Small intestine (tissue), 7 donors: Measurements from ENCODE around the gene GMDS. TPM values are rescaled to one million over a fixed set of nuclear protein-coding genes. Genes with fewer than 3 reads are reported as not detected.

Experiments used
- DNase-seq, 2 donors: peaks; one replicate each; pipeline versions ENCODE4 v3.0.0 to v3.0.0-alpha.2; 2013
- FAIRE-seq: peaks from 2 replicates; lab custom pipeline; 2012; peaks lifted over from hg19 to GRCh38; lab: Jason Lieb, UNC
- H3K27ac ChIP-seq, 3 donors: one replicate each; pipeline ENCODE4 v1.5.1; 2013; ENCODE audit warnings: low read length in 2 of 3, mild to moderate bottlenecking in 2 of 3, control low read depth in 1 of 3, inconsistent platforms in 1 of 3, low read depth in 1 of 3, moderate library complexity in 1 of 3
- H3K27me3 ChIP-seq, 3 donors: one replicate each; pipeline ENCODE4 v1.6.1; 2013; ENCODE audit warnings: low read length in 3 of 3, inconsistent platforms in 1 of 3; ENCODE audit not compliant: control insufficient read depth in 3 of 3, insufficient read depth in 3 of 3
- H3K36me3 ChIP-seq, 3 donors: one replicate each; pipeline ENCODE4 v1.6.1; 2013; ENCODE audit warnings: low read length in 3 of 3, inconsistent platforms in 1 of 3, low read depth in 1 of 3, mild to moderate bottlenecking in 1 of 3, moderate library complexity in 1 of 3; ENCODE audit not compliant: control insufficient read depth in 3 of 3, insufficient read depth in 2 of 3
- H3K4me1 ChIP-seq, 3 donors: one replicate each; pipeline ENCODE4 v1.6.1; 2013; ENCODE audit warnings: low read length in 2 of 3, inconsistent platforms in 1 of 3, low read depth in 1 of 3, mild to moderate bottlenecking in 1 of 3, moderate library complexity in 1 of 3; ENCODE audit not compliant: control insufficient read depth in 3 of 3, insufficient read depth in 2 of 3
- H3K4me3 ChIP-seq, 3 donors: one replicate each; pipeline ENCODE4 v1.5.1; 2013; ENCODE audit warnings: low read length in 3 of 3, control low read depth in 1 of 3, inconsistent platforms in 1 of 3, low read depth in 1 of 3, mild to moderate bottlenecking in 1 of 3, moderate library complexity in 1 of 3
- H3K9me3 ChIP-seq, 2 donors: one replicate each; pipeline ENCODE4 v1.6.1; 2013; ENCODE audit warnings: low read depth in 1 of 2, low read length in 1 of 2; ENCODE audit not compliant: control insufficient read depth in 2 of 2, insufficient read depth in 1 of 2
- WGBS, 3 donors: extraction: QIAGEN DNeasy Blood & Tissue Kit; methylation state at CpG; one replicate each; pipeline ENCODE4 v1.1.7; 2013; 5-methylcytosine and 5-hydroxymethylcytosine counted together
- polyA plus RNA-seq, 4 donors: library from polyadenylated mRNA; stranded (reverse) in 3 of 4; unstranded in 1 of 4; fragments of 200-250 nt in 3 of 4; fragments of 120-200 nt in 1 of 4; gene quantifications; one replicate each; pipeline versions ENCODE4 v1.2.1 to v1.2.3, GENCODE V29; 2013
- donor health status: healthy with polysubstance abuse.
- donor health status: control.
- donor health status: control.
- donor health status: Bipolar disorder and iron deficiency.
- donor health status: healthy.

The GMDS gene
- polyA plus RNA-seq, 4 donors, result 64.5 to 243 (median 200) TPM

GRCh38 chr6:2132416-2132815, 113.0 kb downstream of the GMDS start:
- Histone ChIP-seq H3K36me3 (no peaks in the 10 kb centered on the region), H3K27ac (peak overlapping the region in 1 of 3 donors; percentile 72), H3K9me3 (no peaks in the 10 kb centered on the region), H3K4me3 (no peak overlapping the region), H3K4me1 (peaks cover 5 to 27% (median 16%) of the 10 kb centered on the region in 3 donors), H3K27me3 (no peaks in the 10 kb centered on the region)
- DNase-seq (peak; percentile 58 to 86), FAIRE-seq (no peak)
- WGBS, 3 donors, result 13 to 41% (median 21%) methylated on average over 2 of the region's 2 CpGs

GRCh38 chr6:2129182-2129621, 116.2 kb downstream of the GMDS start:
- WGBS, 3 donors, result 59 to 65% (median 59%) methylated on average over 7 of the region's 7 CpGs
- Histone ChIP-seq H3K4me3 (no peak overlapping the region), H3K27me3 (no peaks in the 10 kb centered on the region), H3K9me3 (no peaks in the 10 kb centered on the region), H3K4me1 (peaks cover 2 to 22% (median 7%) of the 10 kb centered on the region in 3 donors), H3K36me3 (peaks cover 0 to 6% (median 0%) of the 10 kb centered on the region in 3 donors), H3K27ac (no peak overlapping the region)
- FAIRE-seq (no peak), DNase-seq (peak in 1 of 2 donors; percentile 27)

- Histone ChIP-seq H3K4me3 (no peak overlapping the region), H3K27me3 (no peaks in the 10 kb centered on the region), H3K9me3 (no peaks in the 10 kb centered on the region), H3K4me1 (peaks cover 2 to 12% (median 4%) of the 10 kb centered on the region in 3 donors), H3K27ac (peak overlapping the region in 1 of 3 donors; percentile 33), H3K36me3 (peaks cover 0 to 6% (median 0%) of the 10 kb centered on the region in 3 donors)
- FAIRE-seq, result no peak
- 58 to 76% (median 72%) methylated on average over 12 of the region's 12 CpGs for WGBS, 3 donors
- peak in 1 of 2 donors; percentile 70 for DNase-seq
Observed at GRCh38 chr6:2127484-2127911, 117.9 kb downstream of the GMDS start.

GRCh38 chr6:2126351-2126750, 119.1 kb downstream of the GMDS start:
- DNase-seq (no peak), FAIRE-seq (no peak)
- no peaks in the 10 kb centered on the region for H3K9me3 ChIP-seq
- no peak overlapping the region for H3K4me3 ChIP-seq
- H3K27ac ChIP-seq, result no peak overlapping the region
- 96 to 98% (median 97%) methylated on average over 7 of the region's 7 CpGs for WGBS, 3 donors
- H3K27me3 ChIP-seq, result no peaks in the 10 kb centered on the region
- H3K36me3 ChIP-seq, result peaks cover 0 to 6% (median 0%) of the 10 kb centered on the region in 3 donors
- peaks cover 0 to 4% (median 1%) of the 10 kb centered on the region in 3 donors for H3K4me1 ChIP-seq

- H3K4me3 ChIP-seq, result no peak overlapping the region
- DNase-seq (no peak), FAIRE-seq (no peak)
Observed at GRCh38 chr6:2125158-2125557, 120.2 kb downstream of the GMDS start.

GRCh38 chr6:2124260-2124709, 121.1 kb downstream of the GMDS start:
- Histone ChIP-seq H3K27me3 (no peaks in the 10 kb centered on the region), H3K27ac (no peak overlapping the region), H3K4me3 (no peak overlapping the region), H3K36me3 (peaks cover 0 to 8% (median 0%) of the 10 kb centered on the region in 3 donors), H3K4me1 (peaks cover 0 to 2% (median 0%) of the 10 kb centered on the region in 3 donors), H3K9me3 (no peaks in the 10 kb centered on the region)
- DNase-seq (no peak), FAIRE-seq (no peak)
- 75 to 91% (median 82%) methylated on average over 11 of the region's 11 CpGs for WGBS, 3 donors

More at GRCh38 chr6:2125158-2125557, 120.2 kb downstream of the GMDS start:
- 90 to 95% (median 94%) methylated on average over 3 of the region's 3 CpGs for WGBS, 3 donors
- Histone ChIP-seq H3K27ac (no peak overlapping the region), H3K36me3 (peaks cover 0 to 8% (median 0%) of the 10 kb centered on the region in 3 donors), H3K27me3 (no peaks in the 10 kb centered on the region), H3K4me1 (peaks cover 0 to 2% (median 0%) of the 10 kb centered on the region in 3 donors), H3K9me3 (no peaks in the 10 kb centered on the region)

GRCh38 chr6:2120912-2121311, 124.5 kb downstream of the GMDS start:
- 95 to 100% (median 96%) methylated on average over 3 of the region's 3 CpGs for WGBS, 3 donors
- FAIRE-seq (no peak), DNase-seq (no peak)
- Histone ChIP-seq H3K9me3 (no peaks in the 10 kb centered on the region), H3K4me3 (no peak overlapping the region), H3K36me3 (peaks cover 0 to 6% (median 0%) of the 10 kb centered on the region in 3 donors), H3K4me1 (no peaks in the 10 kb centered on the region), H3K27me3 (no peaks in the 10 kb centered on the region), H3K27ac (no peak overlapping the region)

GRCh38 chr6:2119275-2119674, 126.1 kb downstream of the GMDS start:
- DNase-seq (no peak), FAIRE-seq (no peak)
- peaks cover 0 to 4% (median 0%) of the 10 kb centered on the region in 3 donors for H3K36me3 ChIP-seq
- H3K27me3 ChIP-seq, result no peaks in the 10 kb centered on the region
- 85 to 96% (median 85%) methylated on average over 1 of the region's 1 CpG for WGBS, 3 donors
- no peaks in the 10 kb centered on the region for H3K9me3 ChIP-seq
- no peak overlapping the region for H3K27ac ChIP-seq
- H3K4me3 ChIP-seq, result no peak overlapping the region
- no peaks in the 10 kb centered on the region for H3K4me1 ChIP-seq
